Posterior vena cava (tissue), 2 donors: Measurements from ENCODE around the gene MLXIPL. TPM values are rescaled to one million over a fixed set of nuclear protein-coding genes. Genes with fewer than 3 reads are reported as not detected.
"Not testable (repeated sequence)": the region's sequence is repeated elsewhere in the genome, so short reads cannot be mapped to it uniquely, and the experiment has no call there.

Source experiments
- DNase-seq: peaks from one replicate; pipeline ENCODE4 v3.0.0-alpha.2; 2020; ENCODE audit warnings: low spot score
- intact Hi-C, 2 donors: fragments of 100-400 bp; cut with DNase I; formaldehyde crosslinking; loops; one replicate each; pipeline versions ENCODE4 v1.14.1 to v1.14.2; 2022 to 2023
- total RNA-seq, 2 donors: library from RNA; stranded (reverse); fragmentation: NEBNext Ultra II Directional; extraction: Animal tissue kit (Norgen Biotek cat#: 25700); gene quantifications; one replicate each; pipeline ENCODE4 v1.2.1, GENCODE V29; 2021
- donor health status: DM: yes; HTN: yes; CAD: no.
- donor health status: DM: yes; HTN: yes; CAD: no.

The MLXIPL gene
- total RNA-seq, 2 donors from 2014 or later: 3.3 to 14.0 TPM

GRCh38 chr7:73560109-73560835 is 64.0 kb downstream of the MLXIPL start:
- DNase-seq: no peak
- intact Hi-C loops: loop anchor here in 1 of 2 donors (10.0 kb wide), 1 partner anchor 45 kb away; no protein-coding TSS in a partner anchor

GRCh38 chr7:73557397-73558257 is 66.7 kb downstream of the MLXIPL start, which contains the start of gene BCL7B:
Gene BCL7B (minus strand): TSS chr7:73557690. CDS start chr7:73557578, 112 bp downstream.
- DNase-seq: peak; percentile 92
- intact Hi-C loops: no loop called here

- intact Hi-C loops: no loop called here
- peak; percentile 98 for DNase-seq
Observed at GRCh38 chr7:73557108-73557396, 67.3 kb downstream of the MLXIPL start.

GRCh38 chr7:73556208-73557107 is 67.9 kb downstream of the MLXIPL start:
- DNase-seq: no peak
- intact Hi-C loops: no loop called here

GRCh38 chr7:73555411-73555982 is 68.8 kb downstream of the MLXIPL start:
- intact Hi-C loops: no loop called here
- DNase-seq: no peak

- intact Hi-C loops, DNase-seq: not testable (repeated sequence)
Observed at GRCh38 chr7:73550093-73550492, 74.2 kb downstream of the MLXIPL start.

GRCh38 chr7:73549176-73549575 is 75.1 kb downstream of the MLXIPL start:
- DNase-seq: no peak
- intact Hi-C loops: no loop called here

GRCh38 chr7:73547841-73548240 is 76.5 kb downstream of the MLXIPL start:
- DNase-seq: no peak
- intact Hi-C loops: no loop called here

- no peak for DNase-seq
- intact Hi-C loops: no loop called here
Observed at GRCh38 chr7:73544678-73545077, 79.6 kb downstream of the MLXIPL start.

Other genes starting within 250 kb of the MLXIPL start
- under 1 TPM; 0.19 to 0.38 TPM for gene FZD9, start 190.7 kb downstream of the MLXIPL start, total RNA-seq
- 10 to 100 TPM; 43.5 to 50.6 TPM for gene BAZ1B, start 102.2 kb downstream of the MLXIPL start, total RNA-seq
- gene BCL7B, start 66.8 kb downstream of the MLXIPL start, total RNA-seq: 10 to 100 TPM; 59.0 to 79.2 TPM
- gene TBL2, start 45.9 kb downstream of the MLXIPL start, total RNA-seq: 10 to 100 TPM; 21.7 to 24.4 TPM
- 1 to 10 TPM; 1.2 to 2.0 TPM for gene VPS37D, start 43.3 kb upstream of the MLXIPL start, total RNA-seq
- 1 to 10 TPM; 6.2 to 7.7 TPM for gene DNAJC30, start 58.9 kb upstream of the MLXIPL start, total RNA-seq
- 10 to 100 TPM; 44.6 to 46.6 TPM for gene BUD23, start 59.1 kb upstream of the MLXIPL start, total RNA-seq
- 1 to 10 TPM; 3.4 to 4.0 TPM for gene STX1A, start 95.1 kb upstream of the MLXIPL start, total RNA-seq
- gene ABHD11, start 114.3 kb upstream of the MLXIPL start, total RNA-seq: 1 to 10 TPM; 7.0 to 7.1 TPM
- gene CLDN3, start 145.7 kb upstream of the MLXIPL start, total RNA-seq: not detected
- gene CLDN4, start 206.5 kb upstream of the MLXIPL start, total RNA-seq: under 1 TPM; 0.38 to 0.97 TPM
- 1 to 10 TPM in 1 of 2 donors, under 1 TPM in 1; 0.90 to 5.1 TPM for gene METTL27, start 218.0 kb upstream of the MLXIPL start, total RNA-seq
- gene TMEM270, start 236.6 kb upstream of the MLXIPL start, total RNA-seq: not detected